Erythroblast (primary cell): Measurements from ENCODE around the gene ANKRD13D.

Experiments used
- DNase-seq, 2 experiments: peaks; one replicate each; lab custom pipeline; 2025; lab: John Stamatoyannopoulos, UW
- GATA1 ChIP-seq: IDR thresholded peaks from 2 replicates; pipeline ENCODE4 v1.6.1; 2011; ENCODE audit warnings: low read depth, mild to moderate bottlenecking, control low read depth, low read length, moderate library complexity
- POLR2A ChIP-seq: IDR thresholded peaks from 2 replicates; pipeline ENCODE4 v1.6.1; 2011; ENCODE audit warnings: mild to moderate bottlenecking, low read length

The ANKRD13D gene

DNA sequence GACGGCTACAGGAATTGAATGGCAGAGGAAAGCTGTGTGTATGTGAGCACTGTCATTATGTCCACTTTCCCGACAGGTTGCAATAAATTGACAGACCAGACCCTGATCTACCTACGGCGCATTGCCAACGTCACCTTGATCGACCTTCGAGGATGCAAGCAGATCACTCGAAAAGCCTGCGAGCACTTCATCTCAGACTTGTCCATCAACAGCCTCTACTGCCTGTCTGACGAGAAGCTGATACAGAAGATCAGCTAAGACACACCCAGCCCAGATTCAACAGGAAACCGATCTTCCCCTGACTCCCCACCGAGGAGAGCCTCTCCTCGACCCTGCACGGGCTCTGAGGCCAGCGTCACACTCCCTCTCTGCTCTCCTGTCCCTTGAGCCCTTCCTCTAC, 34.3 kb upstream of the ANKRD13D start:
- peak; percentile 48 to 64 for DNase-seq
- no peak for TF ChIP-seq GATA1
- no peak for TF ChIP-seq POLR2A

DNA sequence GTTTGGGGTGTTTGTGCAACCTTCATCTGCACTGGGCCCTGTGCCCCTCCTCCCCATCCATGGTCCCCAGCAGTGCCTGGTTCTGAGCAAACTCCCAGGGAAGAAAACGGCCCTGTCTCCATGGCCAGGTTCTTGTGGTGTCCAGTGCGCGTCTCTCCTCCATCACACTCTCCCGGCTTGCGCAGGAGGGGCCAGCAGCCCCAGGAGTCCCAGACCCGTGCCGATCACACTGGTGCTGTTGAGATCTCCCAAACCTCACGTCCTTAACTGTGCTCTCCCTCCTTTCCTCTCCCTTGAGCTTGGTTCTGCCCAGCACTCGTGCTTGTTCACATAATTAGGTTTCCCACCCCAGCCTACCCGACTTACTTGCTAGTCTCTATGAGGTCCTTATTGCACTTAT, 33.8 kb upstream of the ANKRD13D start:
- no peak for DNase-seq
- TF ChIP-seq POLR2A (no peak), GATA1 (no peak)

- TF ChIP-seq POLR2A (no peak), GATA1 (no peak)
- DNase-seq: no peak
Measured at GRCh38 chr11:67255864-67256263, 33.2 kb upstream of the ANKRD13D start.

DNA sequence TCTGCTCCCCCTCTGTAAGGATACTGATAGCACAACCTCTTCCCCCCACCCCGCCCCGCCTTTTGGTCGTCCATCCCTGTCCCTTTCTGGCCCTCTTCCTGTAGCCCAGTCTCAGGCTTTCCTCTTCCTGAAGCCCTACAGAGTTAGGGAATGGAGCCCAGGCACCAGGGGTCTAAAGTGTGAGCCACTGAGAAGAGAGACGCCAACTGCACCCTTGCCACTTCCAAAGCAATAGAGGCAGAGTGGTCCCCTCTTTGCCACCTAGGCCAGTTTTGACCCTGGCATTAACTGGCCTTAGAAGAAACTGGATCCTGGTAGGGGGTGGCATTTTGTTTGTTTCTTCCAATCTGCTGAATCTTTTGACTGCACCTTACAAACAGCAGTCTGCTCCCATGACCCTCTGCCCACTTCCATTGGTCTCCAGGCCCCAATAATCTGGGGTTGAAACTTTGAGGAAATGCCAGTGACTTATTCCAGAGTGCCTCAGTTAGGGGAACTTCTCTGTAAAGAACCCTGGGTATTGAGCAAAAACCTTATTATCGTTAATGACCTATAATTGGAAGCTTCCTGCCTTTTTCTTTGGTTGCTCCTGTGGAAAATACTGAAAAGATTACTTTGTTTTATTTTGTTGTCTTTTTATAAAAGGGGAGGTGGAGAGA, 32.5 kb upstream of the ANKRD13D start:
- TF ChIP-seq GATA1: no peak
- TF ChIP-seq POLR2A: no peak
- DNase-seq: no peak

- no peak for DNase-seq
- TF ChIP-seq POLR2A: no peak
- TF ChIP-seq GATA1: no peak
Measured at GRCh38 chr11:67260406-67260805, 28.7 kb upstream of the ANKRD13D start.

DNA sequence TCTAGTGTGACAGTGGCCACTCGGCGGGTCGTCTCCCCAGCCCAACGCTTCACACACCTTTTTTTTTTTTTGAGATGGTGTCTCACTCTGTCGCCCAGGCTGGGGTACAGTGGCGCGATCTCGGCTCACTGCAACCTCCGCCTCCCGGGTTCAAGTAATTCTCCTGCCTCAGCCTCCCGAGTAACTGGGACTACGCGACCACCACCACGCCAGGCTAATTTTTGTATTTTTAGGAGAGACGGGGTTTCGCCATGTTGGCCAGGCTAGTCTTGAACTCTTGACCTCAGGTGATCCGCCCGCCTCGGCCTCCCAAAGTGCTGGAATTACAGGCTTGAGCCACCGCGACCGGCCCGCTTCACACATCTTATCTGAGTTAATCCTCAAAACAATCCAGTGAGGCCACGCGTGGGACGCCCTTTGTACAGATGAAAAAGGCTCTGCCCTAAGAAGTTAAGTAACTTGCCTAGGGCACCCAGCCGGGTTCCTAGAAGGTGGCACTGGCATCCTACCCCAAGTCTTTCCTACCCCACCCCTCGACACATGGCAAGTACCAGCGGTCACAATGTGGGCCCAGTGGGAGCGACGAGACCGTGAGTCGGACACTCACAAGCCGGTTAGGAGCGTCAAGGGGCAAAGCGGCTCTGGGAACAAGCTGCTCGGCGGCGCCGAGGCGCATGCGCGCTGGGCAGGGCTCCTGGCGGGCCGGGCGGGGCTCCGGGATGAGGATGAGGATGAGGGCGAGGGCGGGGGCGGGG, 28.0 kb upstream of the ANKRD13D start:
- DNase-seq: peak; percentile 47 to 63

- no peak for DNase-seq
Measured at GRCh38 chr11:67261640-67261945, 27.5 kb upstream of the ANKRD13D start.

GRCh38 chr11:67261946-67262681, 27.0 kb upstream of the ANKRD13D start:
- TF ChIP-seq POLR2A (no peak), GATA1 (no peak)
- no peak for DNase-seq

More at GRCh38 chr11:67261640-67261945, 27.5 kb upstream of the ANKRD13D start:
- TF ChIP-seq GATA1: no peak

DNA sequence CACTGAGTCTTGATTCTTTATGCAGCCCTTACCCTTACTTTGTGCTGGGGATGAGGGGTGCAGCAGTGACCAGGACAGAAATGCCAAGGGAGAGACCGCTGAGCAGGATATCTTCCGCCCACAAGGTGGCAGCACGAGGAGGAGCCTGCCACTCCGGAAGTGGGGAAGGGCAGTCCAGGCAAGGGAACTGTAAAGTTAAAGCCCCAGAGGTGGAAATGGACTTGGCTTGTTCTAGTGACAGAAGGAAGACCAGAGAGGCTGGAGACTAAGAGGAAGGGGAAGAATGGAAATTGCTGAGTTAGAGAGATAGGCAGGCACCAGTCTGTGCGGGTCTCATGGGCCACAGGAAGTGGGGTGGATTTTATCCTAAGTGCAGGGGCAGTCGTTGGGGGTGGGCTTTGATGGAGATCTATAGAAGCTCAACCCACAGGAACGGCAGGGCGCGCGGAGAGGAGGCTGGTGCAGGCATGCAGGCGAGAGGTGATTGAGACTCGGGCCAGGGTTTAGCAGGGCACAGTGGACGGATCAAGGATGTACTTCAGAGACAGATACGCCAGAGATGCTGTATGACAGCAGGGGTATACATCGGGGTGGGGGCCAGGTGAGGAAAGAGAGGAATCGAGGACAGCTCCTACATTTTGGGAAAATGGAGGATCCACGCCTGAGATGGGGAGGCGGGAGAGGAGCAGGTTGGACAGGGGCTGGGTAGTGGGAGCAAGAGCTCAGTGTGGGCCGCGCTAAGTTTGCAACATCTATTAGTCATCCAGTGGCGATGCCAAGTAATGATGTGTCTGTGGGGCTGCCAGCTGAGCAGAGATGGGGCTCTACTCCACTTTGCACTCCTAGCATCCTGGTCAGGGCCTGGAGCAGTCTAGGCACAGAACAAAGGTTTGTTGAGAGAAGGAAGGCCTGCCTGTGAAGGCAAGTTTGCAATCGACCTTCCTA, 26.1 kb upstream of the ANKRD13D start:
- TF ChIP-seq GATA1 (no peak), POLR2A (no peak)
- peak; percentile 81 to 87 for DNase-seq

GRCh38 chr11:67264260-67264659, 24.8 kb upstream of the ANKRD13D start:
- TF ChIP-seq GATA1 (no peak), POLR2A (no peak)
- DNase-seq: no peak

DNA sequence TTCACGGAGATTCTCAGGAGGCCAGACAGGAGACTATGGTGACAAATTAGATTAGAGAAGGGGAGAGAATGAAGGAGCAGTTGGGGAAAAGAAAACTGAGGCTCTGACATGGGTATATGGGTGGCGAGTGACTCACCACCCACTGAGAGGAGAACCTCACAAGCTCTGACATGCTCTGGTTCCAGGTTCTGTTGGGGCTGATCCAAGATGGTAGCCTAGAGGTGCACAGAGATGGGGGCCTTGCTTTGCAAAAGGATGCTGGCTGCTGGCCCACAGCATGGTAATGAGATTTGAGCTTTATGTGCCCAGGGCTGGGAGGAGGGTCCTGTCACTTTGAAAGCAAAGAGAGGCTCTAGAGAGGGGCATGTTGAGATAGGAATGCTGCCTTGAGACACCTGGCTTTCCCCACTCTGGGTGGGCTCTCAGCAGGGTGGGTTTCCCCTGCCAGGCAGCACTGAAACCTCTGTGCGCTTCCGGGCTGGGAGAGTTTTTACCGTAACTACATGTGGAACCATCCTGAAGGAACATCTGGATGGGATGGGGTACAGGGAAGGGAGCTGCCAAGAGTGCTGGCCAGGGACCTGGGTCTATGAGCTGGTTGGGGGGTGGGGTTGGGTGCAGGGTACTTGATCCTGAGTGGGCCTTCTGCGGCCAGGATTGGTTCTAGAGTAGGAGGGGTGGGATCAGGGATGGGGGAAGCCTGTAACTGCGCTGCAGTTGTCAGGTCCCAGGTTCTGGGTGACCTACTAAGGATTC, 24.0 kb upstream of the ANKRD13D start:
- TF ChIP-seq GATA1: no peak
- TF ChIP-seq POLR2A: no peak
- DNase-seq: no peak

- TF ChIP-seq POLR2A: no peak
- no peak for TF ChIP-seq GATA1
- DNase-seq: peak; percentile 79 to 91
Measured at GRCh38 chr11:67265633-67266448, 23.3 kb upstream of the ANKRD13D start.
